ENCODE measurements around the gene PLEK. TPM values are rescaled to one million over a fixed set of nuclear protein-coding genes. Genes with fewer than 3 reads are reported as not detected.

PLEK gene
- total and polyA plus RNA-seq, 9 of the 15 experiments (the other 6 are each of a cell fraction or from before 2014, with no cell fraction given): 0.14 to 1.2 (median 0.36) TPM

DNA sequence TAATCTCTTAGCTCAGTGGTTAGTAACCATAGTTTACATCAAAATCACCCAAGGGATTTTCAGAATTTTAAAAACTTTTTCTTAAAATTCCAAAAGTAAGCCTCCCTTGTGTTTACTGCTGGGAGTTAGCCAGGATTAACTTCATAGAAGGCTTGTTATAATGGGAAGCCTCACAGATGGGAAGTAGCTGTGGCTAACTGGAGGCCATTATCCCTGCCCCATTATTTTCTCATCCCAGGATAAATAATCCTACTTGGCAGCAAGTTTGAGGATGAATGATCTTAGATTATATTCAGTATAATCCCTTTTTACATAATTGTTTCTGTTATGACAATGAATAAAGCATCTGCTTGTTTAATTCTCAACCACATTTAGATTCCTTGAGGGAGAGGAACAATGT lies 25.5 kb downstream of the PLEK start (continued):
- TF ChIP-seq POLR3A (IDR thresholded peaks at IDR 0.05; ENCODE audit: borderline replicate concordance, extremely low read depth, insufficient read depth, insufficient read length) (no peak), NCOA4 (IDR thresholded peaks at IDR 0.05; ENCODE audit: partially characterized antibody) (no peak), ZNF282 (CRISPR knock-in tag; IDR thresholded peaks at IDR 0.05) (no peak), SAP30 (IDR thresholded peaks at IDR 0.05; ENCODE audit: borderline replicate concordance, insufficient read depth, low read depth, low read length, poor library complexity, severe bottlenecking) (no peak)

DNA sequence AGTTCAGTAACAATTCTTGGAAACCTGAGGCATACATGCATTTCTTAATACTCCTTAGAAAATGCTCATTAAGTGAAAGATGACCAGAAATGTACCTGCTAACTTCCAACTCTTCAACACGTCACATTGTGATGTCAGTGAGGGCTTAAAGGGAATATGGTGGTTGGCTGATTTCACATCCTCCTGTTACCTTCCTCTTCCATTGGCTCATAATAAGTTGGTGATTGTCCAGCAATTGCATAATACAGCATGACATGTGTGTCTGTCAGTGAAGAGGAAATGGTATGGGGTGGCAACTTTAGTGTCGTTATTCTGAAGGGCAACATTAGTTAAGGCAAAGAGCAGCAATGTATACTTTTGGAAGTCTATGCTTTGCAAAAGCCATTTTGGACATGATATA lies 26.0 kb downstream of the PLEK start:
- Histone ChIP-seq H3K4me3 (no peak overlapping the region), H3K4me1 (replicated peaks in 1 of 2; ENCODE audit: control insufficient read depth in 2 of 2, insufficient read depth in 2 of 2, low read length in 2 of 2) (peaks cover 5 to 17% of the 10 kb centered on the region in 2 experiments; a peak in 4 of 5 replicates), H3K79me2 (ENCODE audit: control insufficient read depth, insufficient read depth, low read length) (no peaks in the 10 kb centered on the region), H3K9me3 (replicated peaks; ENCODE audit: control insufficient read depth, insufficient read depth, low read depth, low read length) (no peaks in the 10 kb centered on the region), H3K27me3 (ENCODE audit: control insufficient read depth in 2 of 2, insufficient read depth in 2 of 2, low read length in 2 of 2) (0 out of 5 replicates have a peak, but pooled peaks cover 0 to 5% of the 10 kb centered on the region in 2 experiments), H3K9ac (ENCODE audit: insufficient read depth in 1 of 2, low read depth in 2 of 2, low read length in 2 of 2) (no peak overlapping the region), H2AFZ (ENCODE audit: low read depth, low read length) (no peak overlapping the region), H3K36me3 (ENCODE audit: control insufficient read depth, insufficient read depth, low read length) (no peaks in the 10 kb centered on the region), H3K9me1 (ENCODE audit: control insufficient read depth, insufficient read depth, low read length) (no peaks in the 10 kb centered on the region), H3K27ac (ENCODE audit: extremely low read depth, low read depth, low read length) (no peak overlapping the region), H3K4me2 (ENCODE audit: insufficient read depth, low read length) (no peak overlapping the region), H4K20me1 (replicated peaks; ENCODE audit: control insufficient read depth, insufficient read depth, low read length) (no peaks in the 10 kb centered on the region)
- in situ Hi-C loops (cut with MboI) (no loop called here), intact Hi-C loops (cut with micrococcal nuclease) (no loop called here)
- FAIRE-seq (peak; percentile 58), ATAC-seq (no peak), DNase-seq (ENCODE audit: extremely low read depth in 1 of 4, low spot score in 3 of 4) (no peak)
- no TSS peak for BruUV-seq (replicated peaks)
- ChIA-PET POLR2A (interaction anchor here (1.0 to 1.8 kb wide), 4 partner anchors 9 to 38 kb away, joined by 3 to 9 read pairs (median 4); no protein-coding TSS in a partner anchor), CTCF (ENCODE audit: low intra/inter-chr PET ratio) (no interaction called here)
- 74% methylated on average over 2 of the region's 2 CpGs for WGBS (ENCODE audit: insufficient coverage, low coverage, missing lambda C conversion rate)
- TF ChIP-seq TAF1 (IDR thresholded peaks at IDR 0.05; ENCODE audit: control insufficient read depth, extremely low read depth, insufficient read depth, low read length, severe bottlenecking) (no peak), ZNF77 (CRISPR knock-in tag; IDR thresholded peaks at IDR 0.05) (no peak), TRIM28 (IDR thresholded peaks at IDR 0.05) (no peak), RAD21 (CRISPR knock-in tag; conservative IDR thresholded peaks at IDR 0.05 in 1 of 2, IDR thresholded peaks at IDR 0.05 in 1 of 2) (no peak), FIP1L1 (IDR thresholded peaks at IDR 0.05; ENCODE audit: low read depth, low read length, poor library complexity, severe bottlenecking) (no peak), IFI16 (CRISPR knock-in tag; IDR thresholded peaks at IDR 0.05) (no peak), CEBPB (tag; IDR thresholded peaks at IDR 0.05) (peak; percentile 83)
- TF ChIP-seq, protein P1, sequence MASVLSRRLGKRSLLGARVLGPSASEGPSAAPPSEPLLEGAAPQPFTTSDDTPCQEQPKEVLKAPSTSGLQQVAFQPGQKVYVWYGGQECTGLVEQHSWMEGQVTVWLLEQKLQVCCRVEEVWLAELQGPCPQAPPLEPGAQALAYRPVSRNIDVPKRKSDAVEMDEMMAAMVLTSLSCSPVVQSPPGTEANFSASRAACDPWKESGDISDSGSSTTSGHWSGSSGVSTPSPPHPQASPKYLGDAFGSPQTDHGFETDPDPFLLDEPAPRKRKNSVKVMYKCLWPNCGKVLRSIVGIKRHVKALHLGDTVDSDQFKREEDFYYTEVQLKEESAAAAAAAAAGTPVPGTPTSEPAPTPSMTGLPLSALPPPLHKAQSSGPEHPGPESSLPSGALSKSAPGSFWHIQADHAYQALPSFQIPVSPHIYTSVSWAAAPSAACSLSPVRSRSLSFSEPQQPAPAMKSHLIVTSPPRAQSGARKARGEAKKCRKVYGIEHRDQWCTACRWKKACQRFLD (CRISPR knock-in tag; IDR thresholded peaks at IDR 0.05): no peak
- TF ChIP-seq, protein P2, sequence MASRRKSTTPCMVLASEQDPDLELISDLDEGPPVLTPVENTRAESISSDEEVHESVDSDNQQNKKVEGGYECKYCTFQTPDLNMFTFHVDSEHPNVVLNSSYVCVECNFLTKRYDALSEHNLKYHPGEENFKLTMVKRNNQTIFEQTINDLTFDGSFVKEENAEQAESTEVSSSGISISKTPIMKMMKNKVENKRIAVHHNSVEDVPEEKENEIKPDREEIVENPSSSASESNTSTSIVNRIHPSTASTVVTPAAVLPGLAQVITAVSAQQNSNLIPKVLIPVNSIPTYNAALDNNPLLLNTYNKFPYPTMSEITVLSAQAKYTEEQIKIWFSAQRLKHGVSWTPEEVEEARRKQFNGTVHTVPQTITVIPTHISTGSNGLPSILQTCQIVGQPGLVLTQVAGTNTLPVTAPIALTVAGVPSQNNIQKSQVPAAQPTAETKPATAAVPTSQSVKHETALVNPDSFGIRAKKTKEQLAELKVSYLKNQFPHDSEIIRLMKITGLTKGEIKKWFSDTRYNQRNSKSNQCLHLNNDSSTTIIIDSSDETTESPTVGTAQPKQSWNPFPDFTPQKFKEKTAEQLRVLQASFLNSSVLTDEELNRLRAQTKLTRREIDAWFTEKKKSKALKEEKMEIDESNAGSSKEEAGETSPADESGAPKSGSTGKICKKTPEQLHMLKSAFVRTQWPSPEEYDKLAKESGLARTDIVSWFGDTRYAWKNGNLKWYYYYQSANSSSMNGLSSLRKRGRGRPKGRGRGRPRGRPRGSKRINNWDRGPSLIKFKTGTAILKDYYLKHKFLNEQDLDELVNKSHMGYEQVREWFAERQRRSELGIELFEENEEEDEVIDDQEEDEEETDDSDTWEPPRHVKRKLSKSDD (conservative IDR thresholded peaks at IDR 0.05; ENCODE audit: low read length): no peak
- TF ChIP-seq, protein P3, sequence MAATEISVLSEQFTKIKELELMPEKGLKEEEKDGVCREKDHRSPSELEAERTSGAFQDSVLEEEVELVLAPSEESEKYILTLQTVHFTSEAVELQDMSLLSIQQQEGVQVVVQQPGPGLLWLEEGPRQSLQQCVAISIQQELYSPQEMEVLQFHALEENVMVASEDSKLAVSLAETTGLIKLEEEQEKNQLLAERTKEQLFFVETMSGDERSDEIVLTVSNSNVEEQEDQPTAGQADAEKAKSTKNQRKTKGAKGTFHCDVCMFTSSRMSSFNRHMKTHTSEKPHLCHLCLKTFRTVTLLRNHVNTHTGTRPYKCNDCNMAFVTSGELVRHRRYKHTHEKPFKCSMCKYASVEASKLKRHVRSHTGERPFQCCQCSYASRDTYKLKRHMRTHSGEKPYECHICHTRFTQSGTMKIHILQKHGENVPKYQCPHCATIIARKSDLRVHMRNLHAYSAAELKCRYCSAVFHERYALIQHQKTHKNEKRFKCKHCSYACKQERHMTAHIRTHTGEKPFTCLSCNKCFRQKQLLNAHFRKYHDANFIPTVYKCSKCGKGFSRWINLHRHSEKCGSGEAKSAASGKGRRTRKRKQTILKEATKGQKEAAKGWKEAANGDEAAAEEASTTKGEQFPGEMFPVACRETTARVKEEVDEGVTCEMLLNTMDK (IDR thresholded peaks at IDR 0.05; ENCODE audit: borderline replicate concordance, insufficient read depth, low read depth, low read length, poor library complexity, severe bottlenecking): no peak
